ENCODE measurements around the gene ZNF320. TPM values are rescaled to one million over a fixed set of nuclear protein-coding genes. Genes with fewer than 3 reads are reported as not detected.
"Not testable (repeated sequence)": the region's sequence is repeated elsewhere in the genome, so short reads cannot be mapped to it uniquely, and the experiment has no call there.

The ZNF320 gene
- total and polyA plus RNA-seq, 12 donors: 4.0 to 21.3 (median 11.4) TPM

DNA sequence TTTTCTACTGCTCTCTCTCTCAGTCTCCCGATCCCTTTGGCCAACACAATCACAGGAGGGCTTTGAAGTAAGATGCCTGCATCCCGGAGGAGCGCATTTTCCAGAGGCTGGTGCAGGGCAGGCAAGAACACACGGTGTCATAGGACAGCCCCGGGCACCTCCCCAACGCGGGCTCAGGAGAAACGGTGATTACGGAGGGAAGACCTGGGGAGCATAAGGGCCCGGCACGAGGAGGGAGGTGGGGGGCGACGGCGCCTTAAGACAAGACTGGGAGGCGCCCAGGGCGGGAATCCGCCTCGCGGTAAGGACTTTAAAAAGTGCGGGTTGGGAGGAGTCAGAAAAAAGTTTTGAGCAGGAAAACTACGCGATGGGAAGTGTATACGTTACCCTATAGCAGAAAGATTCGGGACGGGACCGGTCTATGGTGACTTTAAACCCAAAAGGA lies 44.5 kb upstream of the ZNF320 start:
- Histone ChIP-seq H3K4me1 (replicated peaks in 1 of 2) (peaks cover 7 to 8% of the 10 kb centered on the region in 2 donors), H3K36me3 (replicated peaks in 1 of 2) (no peaks in the 10 kb centered on the region), H3K4me3 (peak overlapping the region; percentile 47 to 88 (median 80)), H3K27ac (peak overlapping the region in 4 of 5 donors; percentile 67 to 80 (median 72)), H3K9me3 (replicated peaks in 1 of 3) (peaks cover 0 to 4% (median 0%) of the 10 kb centered on the region in 3 donors), H3K27me3 (no peaks in the 10 kb centered on the region)
- TF ChIP-seq, protein P1, sequence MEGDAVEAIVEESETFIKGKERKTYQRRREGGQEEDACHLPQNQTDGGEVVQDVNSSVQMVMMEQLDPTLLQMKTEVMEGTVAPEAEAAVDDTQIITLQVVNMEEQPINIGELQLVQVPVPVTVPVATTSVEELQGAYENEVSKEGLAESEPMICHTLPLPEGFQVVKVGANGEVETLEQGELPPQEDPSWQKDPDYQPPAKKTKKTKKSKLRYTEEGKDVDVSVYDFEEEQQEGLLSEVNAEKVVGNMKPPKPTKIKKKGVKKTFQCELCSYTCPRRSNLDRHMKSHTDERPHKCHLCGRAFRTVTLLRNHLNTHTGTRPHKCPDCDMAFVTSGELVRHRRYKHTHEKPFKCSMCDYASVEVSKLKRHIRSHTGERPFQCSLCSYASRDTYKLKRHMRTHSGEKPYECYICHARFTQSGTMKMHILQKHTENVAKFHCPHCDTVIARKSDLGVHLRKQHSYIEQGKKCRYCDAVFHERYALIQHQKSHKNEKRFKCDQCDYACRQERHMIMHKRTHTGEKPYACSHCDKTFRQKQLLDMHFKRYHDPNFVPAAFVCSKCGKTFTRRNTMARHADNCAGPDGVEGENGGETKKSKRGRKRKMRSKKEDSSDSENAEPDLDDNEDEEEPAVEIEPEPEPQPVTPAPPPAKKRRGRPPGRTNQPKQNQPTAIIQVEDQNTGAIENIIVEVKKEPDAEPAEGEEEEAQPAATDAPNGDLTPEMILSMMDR (IDR thresholded peaks at IDR 0.05): no peak
- no peak for TF ChIP-seq POLR2A (IDR thresholded peaks at IDR 0.05)
- intact Hi-C loops (cut with DNase I): no loop called here
- 0 to 1% (median 0%) methylated on average over 26 of the region's 26 CpGs for WGBS, 4 donors
- peak; percentile 26 to 59 (median 38) for DNase-seq

DNA sequence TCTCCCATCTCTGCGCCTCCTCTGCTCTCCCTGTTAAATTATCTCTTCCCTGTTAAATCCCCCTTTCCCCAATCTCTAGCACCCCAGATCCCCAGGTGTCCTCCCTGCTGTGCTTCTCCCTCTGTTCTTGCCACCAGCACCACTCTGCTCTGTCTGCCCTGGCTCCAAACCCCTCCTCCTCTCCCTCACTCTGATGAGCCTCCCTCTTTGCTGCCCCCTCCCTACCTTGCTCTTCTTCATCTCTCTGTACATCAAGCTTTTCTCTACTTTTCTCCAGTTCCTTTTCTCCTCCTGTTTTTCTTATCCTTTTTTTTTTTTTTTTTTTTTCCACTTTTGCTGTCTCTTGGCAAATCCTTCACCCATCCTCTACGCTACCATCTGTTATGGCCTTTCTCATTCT lies 44.1 kb upstream of the ZNF320 start:
- WGBS, 4 donors: 33 to 49% (median 42%) methylated on average over 2 of the region's 2 CpGs
- intact Hi-C loops (cut with DNase I); H3K27me3 ChIP-seq; H3K27ac ChIP-seq; H3K4me1 ChIP-seq (replicated peaks in 1 of 2); DNase-seq; H3K36me3 ChIP-seq (replicated peaks in 1 of 2); H3K9me3 ChIP-seq (replicated peaks in 1 of 3): not testable (repeated sequence)
- H3K4me3 ChIP-seq: peak overlapping the region in 2 of 4 donors; percentile 47 to 88

DNA sequence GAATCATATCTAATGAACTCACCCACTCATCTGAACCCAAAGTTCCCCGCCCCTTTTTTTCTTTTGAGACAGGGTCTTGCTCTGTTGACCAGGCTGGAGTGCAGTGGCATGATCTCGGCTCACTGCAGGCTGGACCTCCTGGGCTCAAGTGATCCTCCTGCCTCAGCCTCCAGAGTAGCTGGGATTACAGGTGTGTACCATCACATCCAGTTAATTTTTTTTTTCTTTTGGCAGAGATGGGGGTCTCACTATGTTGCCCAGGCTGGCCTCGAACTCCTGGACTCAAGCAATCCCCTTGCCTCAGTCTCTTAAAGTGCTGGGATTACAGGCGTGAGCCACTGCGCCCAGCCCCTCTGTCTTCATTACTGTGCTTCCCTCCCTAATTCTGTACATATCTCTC lies 43.5 kb upstream of the ZNF320 start:
- H3K4me3 ChIP-seq; H3K4me1 ChIP-seq (replicated peaks in 1 of 2); intact Hi-C loops (cut with DNase I); H3K27me3 ChIP-seq; H3K9me3 ChIP-seq (replicated peaks in 1 of 3); H3K27ac ChIP-seq; DNase-seq; H3K36me3 ChIP-seq (replicated peaks in 1 of 2): not testable (repeated sequence)
- 87 to 93% (median 88%) methylated on average over 5 of the region's 5 CpGs for WGBS, 4 donors

DNA sequence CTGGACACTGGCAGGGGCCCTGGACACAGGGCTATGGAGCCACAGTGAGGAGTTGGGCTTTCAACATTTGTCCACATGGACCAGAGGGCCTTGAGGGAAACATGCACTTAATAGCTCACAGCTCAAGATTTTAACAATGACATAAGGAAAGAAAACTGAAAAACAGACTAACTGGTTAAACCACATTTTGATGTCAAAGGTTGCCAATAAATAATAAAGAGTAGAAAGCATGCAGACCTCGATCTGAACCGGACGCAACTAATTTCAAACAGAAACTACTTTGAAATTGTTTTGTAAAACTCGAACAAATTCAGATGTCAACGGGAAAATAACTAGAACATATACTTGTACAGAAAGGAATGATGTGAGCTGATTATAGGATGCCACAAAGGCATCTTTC lies 41.3 kb upstream of the ZNF320 start:
- 40 to 72% (median 55%) methylated on average over 5 of the region's 5 CpGs for WGBS, 4 donors
- intact Hi-C loops (cut with DNase I): no loop called here
- no peak overlapping the region for H3K4me3 ChIP-seq
- DNase-seq: no peak
- no peaks in the 10 kb centered on the region for H3K36me3 ChIP-seq (replicated peaks in 1 of 2)
- no peak for TF ChIP-seq POLR2A (IDR thresholded peaks at IDR 0.05)
- TF ChIP-seq, protein P1 (IDR thresholded peaks at IDR 0.05): no peak
- no peaks in the 10 kb centered on the region for H3K27me3 ChIP-seq
- H3K9me3 ChIP-seq (replicated peaks in 1 of 3): no peaks in the 10 kb centered on the region
- peaks cover 7 to 8% of the 10 kb centered on the region in 2 donors for H3K4me1 ChIP-seq (replicated peaks in 1 of 2)
- H3K27ac ChIP-seq: no peak overlapping the region

DNA sequence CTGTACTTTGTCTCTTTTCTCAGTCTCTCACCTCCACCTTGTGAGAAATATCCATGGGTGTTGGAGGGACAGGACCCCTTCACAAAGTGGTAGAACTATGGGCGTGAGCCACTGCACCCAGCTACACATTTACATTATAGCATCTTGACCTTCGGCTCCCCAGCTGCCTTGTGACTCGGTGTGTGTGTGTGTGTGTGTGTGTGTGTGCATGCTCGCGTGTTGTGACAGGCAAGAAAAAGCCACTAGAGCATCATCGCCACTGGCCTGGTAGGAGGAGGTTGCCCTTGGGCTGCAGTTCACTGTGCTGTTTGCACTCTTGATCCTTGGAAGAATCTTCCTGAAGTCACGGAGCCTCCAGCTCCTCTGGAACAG lies 39.5 kb upstream of the ZNF320 start:
- TF ChIP-seq, protein P1 (IDR thresholded peaks at IDR 0.05): no peak
- no peak for TF ChIP-seq POLR2A (IDR thresholded peaks at IDR 0.05)

More for the DNA sequence above, 39.5 kb upstream of the ZNF320 start:
- Histone ChIP-seq H3K9me3 (replicated peaks in 1 of 3) (no peaks in the 10 kb centered on the region), H3K4me3 (no peak overlapping the region), H3K27ac (no peak overlapping the region), H3K27me3 (no peaks in the 10 kb centered on the region), H3K4me1 (replicated peaks in 1 of 2) (peaks cover 0 to 4% of the 10 kb centered on the region in 2 donors), H3K36me3 (replicated peaks in 1 of 2) (no peaks in the 10 kb centered on the region)
- DNase-seq: no peak
- WGBS, 4 donors: 83 to 91% (median 90%) methylated on average over 7 of the region's 7 CpGs
- intact Hi-C loops (cut with DNase I): no loop called here

Data from adrenal gland (tissue), 12 donors.